ENCODE measurements around the gene CLTA. TPM values are rescaled to one million over a fixed set of nuclear protein-coding genes. Genes with fewer than 3 reads are reported as not detected.

The CLTA gene
- polyA plus RNA-seq, 1 donor (not counting 4 experiments of a cell fraction or from before 2014, with no cell fraction given) = 325 TPM

- H3K4me1 ChIP-seq (ENCODE audit: control insufficient read depth, extremely low read depth, insufficient read depth, low read length) = peaks cover 10% of the 10 kb centered on the region
- H3K4me2 ChIP-seq (ENCODE audit: control insufficient read depth, extremely low read depth, insufficient read depth, low read depth, low read length) = no peak overlapping the region
- no peak overlapping the region for H3K4me3 ChIP-seq (ENCODE audit: control insufficient read depth in 2 of 3, extremely low read depth in 1 of 3, insufficient read depth in 2 of 3, low read depth in 1 of 3, low read length in 3 of 3)
- H2AFZ ChIP-seq (ENCODE audit: control insufficient read depth, low read length) = no peak overlapping the region
- no peak for FAIRE-seq
- peaks cover 2% of the 10 kb centered on the region for H3K27me3 ChIP-seq (ENCODE audit: control insufficient read depth, extremely low read depth, insufficient read depth, low read length)
- H3K36me3 ChIP-seq (ENCODE audit: control insufficient read depth in 2 of 2, extremely low read depth in 1 of 2, insufficient read depth in 2 of 2, low read length in 2 of 2) = no peaks in the 10 kb centered on the region
- no peak overlapping the region for H3K27ac ChIP-seq (ENCODE audit: control insufficient read depth, insufficient read depth, low read length)
- H3K9ac ChIP-seq (ENCODE audit: control insufficient read depth, extremely low read depth, insufficient read depth, low read length) = no peak overlapping the region
- dilution Hi-C loops (cut with MboI; ENCODE audit: extremely low pct_ligation_motif_present, low sequenced_read_pairs) = no loop called here
- no peak for DNase-seq (ENCODE audit: low read depth, low spot score)
- H3K79me2 ChIP-seq (ENCODE audit: control insufficient read depth, insufficient read depth, low read length) = no peaks in the 10 kb centered on the region
- H4K20me1 ChIP-seq (ENCODE audit: control insufficient read depth, extremely low read depth, insufficient read depth, low read length) = no peaks in the 10 kb centered on the region
- TF ChIP-seq CTCF (optimal IDR thresholded peaks at IDR 0.05 in 1 of 3, IDR thresholded peaks at IDR 0.05 in 1 of 3, conservative IDR thresholded peaks at IDR 0.05 in 1 of 3; ENCODE audit: extremely low read depth in 1 of 3, insufficient read depth in 2 of 3, low read length in 3 of 3) (no peak), EZH2 (IDR thresholded peaks at IDR 0.05; ENCODE audit: low read length) (no peak)
- no peaks in the 10 kb centered on the region for H3K9me1 ChIP-seq (ENCODE audit: control insufficient read depth, extremely low read depth, insufficient read depth, low read length)
- no peaks in the 10 kb centered on the region for H3K9me3 ChIP-seq (ENCODE audit: control insufficient read depth, low read depth, low read length)
Observed at GRCh38 chr9:36164372-36164771, 26.3 kb upstream of the CLTA start.

DNA sequence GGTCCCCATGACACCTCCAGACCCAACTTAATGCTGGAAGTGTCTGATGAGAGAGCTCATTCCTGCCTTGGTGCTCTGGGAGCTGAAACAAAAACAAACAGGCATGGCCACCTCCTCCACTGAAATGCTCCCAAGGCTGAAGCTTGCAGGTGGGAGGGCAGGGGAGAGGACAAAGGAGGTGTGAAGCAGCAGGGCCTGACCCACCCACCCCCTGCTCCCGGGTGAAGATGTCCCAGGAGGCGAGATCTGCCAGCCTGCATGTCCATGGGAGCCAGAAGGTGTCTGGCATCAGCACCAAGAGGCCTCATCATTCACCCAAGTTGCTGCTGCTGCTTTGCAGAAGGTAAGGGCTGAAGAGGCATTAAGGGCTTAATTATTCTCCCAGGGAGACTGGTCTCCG is 25.7 kb upstream of the CLTA start:
- no peak overlapping the region for H3K27ac ChIP-seq (ENCODE audit: control insufficient read depth, insufficient read depth, low read length)
- dilution Hi-C loops (cut with MboI; ENCODE audit: extremely low pct_ligation_motif_present, low sequenced_read_pairs) = no loop called here
- no peak for FAIRE-seq

More for the DNA sequence above, 25.7 kb upstream of the CLTA start:
- no peaks in the 10 kb centered on the region for H3K79me2 ChIP-seq (ENCODE audit: control insufficient read depth, insufficient read depth, low read length)
- no peak overlapping the region for H2AFZ ChIP-seq (ENCODE audit: control insufficient read depth, low read length)
- H3K4me2 ChIP-seq (ENCODE audit: control insufficient read depth, extremely low read depth, insufficient read depth, low read depth, low read length) = no peak overlapping the region
- peaks cover 8% of the 10 kb centered on the region for H3K27me3 ChIP-seq (ENCODE audit: control insufficient read depth, extremely low read depth, insufficient read depth, low read length)
- no peak for DNase-seq (ENCODE audit: low read depth, low spot score)
- H3K9me3 ChIP-seq (ENCODE audit: control insufficient read depth, low read depth, low read length) = no peaks in the 10 kb centered on the region
- no peak overlapping the region for H3K9ac ChIP-seq (ENCODE audit: control insufficient read depth, extremely low read depth, insufficient read depth, low read length)
- no peaks in the 10 kb centered on the region for H4K20me1 ChIP-seq (ENCODE audit: control insufficient read depth, extremely low read depth, insufficient read depth, low read length)
- no peak overlapping the region for H3K4me3 ChIP-seq (ENCODE audit: control insufficient read depth in 2 of 3, extremely low read depth in 1 of 3, insufficient read depth in 2 of 3, low read depth in 1 of 3, low read length in 3 of 3)
- no peaks in the 10 kb centered on the region for H3K36me3 ChIP-seq (ENCODE audit: control insufficient read depth in 2 of 2, extremely low read depth in 1 of 2, insufficient read depth in 2 of 2, low read length in 2 of 2)
- peaks cover 10% of the 10 kb centered on the region for H3K4me1 ChIP-seq (ENCODE audit: control insufficient read depth, extremely low read depth, insufficient read depth, low read length)
- H3K9me1 ChIP-seq (ENCODE audit: control insufficient read depth, extremely low read depth, insufficient read depth, low read length) = no peaks in the 10 kb centered on the region
- TF ChIP-seq CTCF (optimal IDR thresholded peaks at IDR 0.05 in 1 of 3, IDR thresholded peaks at IDR 0.05 in 1 of 3, conservative IDR thresholded peaks at IDR 0.05 in 1 of 3; ENCODE audit: extremely low read depth in 1 of 3, insufficient read depth in 2 of 3, low read length in 3 of 3) (no peak), EZH2 (IDR thresholded peaks at IDR 0.05; ENCODE audit: low read length) (no peak)
